Coronary artery (tissue), 2 donors: ENCODE results near the gene UBR4.
"Not testable (repeated sequence)": the region's sequence is repeated elsewhere in the genome, so short reads cannot be mapped to it uniquely, and the experiment has no call there.

ENCODE experiments used
- DNase-seq: peaks from one replicate; pipeline ENCODE4 v3.0.0-alpha.2; 2017; ENCODE audit warnings: low spot score
- H3K27ac ChIP-seq, 2 donors: fragments of 200-600 bp; sonication (generic); one replicate each; pipeline ENCODE4 v1.5.1; 2016 to 2019
- H3K4me3 ChIP-seq: fragments of 200-600 bp; sonication (generic); 2 replicates; pipeline ENCODE4 v1.5.1; 2016; ENCODE audit warnings: mild to moderate bottlenecking, moderate library complexity
- CTCF ChIP-seq: fragments of 200-600 bp; sonication (generic); IDR thresholded peaks from one replicate; pipeline ENCODE4 v1.5.1; 2019; ENCODE audit warnings: antibody characterized with exemption

Gene UBR4

GRCh38 chr1:19209990-19210771 lies at the start of gene UBR4:
TSS of gene UBR4 (minus strand) at chr1:19210266. CDS start at chr1:19210248, 18 bp downstream.
- no peak for TF ChIP-seq CTCF
- peak; percentile 95 for DNase-seq
- H3K4me3 ChIP-seq = peak within 1 kb of the TSS; percentile 93

GRCh38 chr1:19258353-19258752 lies 48.3 kb upstream of the UBR4 start:
- TF ChIP-seq CTCF = no peak
- no peak for DNase-seq

More at GRCh38 chr1:19209990-19210771, at the start of gene UBR4:
- peak within 1 kb of the TSS; percentile 91 to 96 for H3K27ac ChIP-seq

GRCh38 chr1:19257178-19257914 lies 47.3 kb upstream of the UBR4 start:
- no peak overlapping the region for H3K27ac ChIP-seq
- no peak for DNase-seq
- H3K4me3 ChIP-seq = no peak overlapping the region
- TF ChIP-seq CTCF = no peak

More at GRCh38 chr1:19258353-19258752, 48.3 kb upstream of the UBR4 start:
- Histone ChIP-seq H3K4me3 (no peak overlapping the region), H3K27ac (no peak overlapping the region)

- not testable (repeated sequence) for H3K27ac ChIP-seq, H3K4me3 ChIP-seq, DNase-seq
Observed at GRCh38 chr1:19256301-19256700, 46.2 kb upstream of the UBR4 start.

- Histone ChIP-seq H3K27ac (no peak overlapping the region), H3K4me3 (no peak overlapping the region)
- no peak for TF ChIP-seq CTCF
- DNase-seq = no peak
Observed at GRCh38 chr1:19255288-19255687, 45.2 kb upstream of the UBR4 start.

GRCh38 chr1:19254416-19254815 lies 44.4 kb upstream of the UBR4 start:
- TF ChIP-seq CTCF = no peak
- H3K4me3 ChIP-seq = no peak overlapping the region
- DNase-seq = no peak
- no peak overlapping the region for H3K27ac ChIP-seq

GRCh38 chr1:19251305-19252196 lies 41.5 kb upstream of the UBR4 start, which contains the start of the genes EMC1 and MRTO4:
TSS of gene EMC1 (minus strand) at chr1:19251524. CDS start at chr1:19251509, 15 bp downstream.
TSS of gene MRTO4 (plus strand) at chr1:19251805. CDS start at chr1:19251836, 31 bp downstream.
- Histone ChIP-seq H3K4me3 (peak within 1 kb of the TSS; percentile 94), H3K27ac (peak within 1 kb of the TSS; percentile 88 to 96)
- DNase-seq = peak; percentile 85
- TF ChIP-seq CTCF = no peak
